ENCODE data around the gene NLRP9.

The NLRP9 gene

GRCh38 chr19:55697698-55698097 lies 40.5 kb downstream of the NLRP9 start:
- H3K9me2 ChIP-seq (replicated peaks; ENCODE audit: insufficient read depth, low read length) = no peaks in the 10 kb centered on the region
- no peak for TF ChIP-seq CTCF (IDR thresholded peaks at IDR 0.05; ENCODE audit: insufficient read depth, low read length, poor library complexity, severe bottlenecking)
- no peak for TF ChIP-seq EZH2phosphoT487 (conservative IDR thresholded peaks at IDR 0.05; ENCODE audit: low read length)
- no peak overlapping the region for H2AFZ ChIP-seq (ENCODE audit: low read depth, low read length, severe bottlenecking)
- H3K4me2 ChIP-seq (ENCODE audit: low read depth, low read length, poor library complexity, severe bottlenecking) = no peak overlapping the region
- no peaks in the 10 kb centered on the region for H4K20me1 ChIP-seq (ENCODE audit: low read depth, low read length)
- H3K36me3 ChIP-seq (ENCODE audit: low read length) = no peaks in the 10 kb centered on the region
- H3K9ac ChIP-seq (ENCODE audit: low read length) = no peak overlapping the region
- no peaks in the 10 kb centered on the region for H3F3A ChIP-seq (ENCODE audit: insufficient read depth)
- H3K27me3 ChIP-seq (ENCODE audit: low read length) = no peaks in the 10 kb centered on the region
- no peak overlapping the region for H3K4me3 ChIP-seq (ENCODE audit: insufficient read depth, low read length, poor library complexity, severe bottlenecking)
- H3K9me3 ChIP-seq (ENCODE audit: insufficient read depth, low read length) = no peaks in the 10 kb centered on the region
- H3K79me2 ChIP-seq (ENCODE audit: insufficient read depth, low read length) = no peaks in the 10 kb centered on the region
- no peak overlapping the region for H3K27ac ChIP-seq (ENCODE audit: low read depth, low read length)

- H3F3A ChIP-seq (ENCODE audit: insufficient read depth) = no peaks in the 10 kb centered on the region
- TF ChIP-seq EZH2phosphoT487 (conservative IDR thresholded peaks at IDR 0.05; ENCODE audit: low read length) (no peak), CTCF (IDR thresholded peaks at IDR 0.05; ENCODE audit: insufficient read depth, low read length, poor library complexity, severe bottlenecking) (no peak)
- H2AFZ ChIP-seq (ENCODE audit: low read depth, low read length, severe bottlenecking) = no peak overlapping the region
- no peak overlapping the region for H3K9ac ChIP-seq (ENCODE audit: low read length)
- H3K79me2 ChIP-seq (ENCODE audit: insufficient read depth, low read length) = no peaks in the 10 kb centered on the region
- no peaks in the 10 kb centered on the region for H3K36me3 ChIP-seq (ENCODE audit: low read length)
- H3K9me2 ChIP-seq (replicated peaks; ENCODE audit: insufficient read depth, low read length) = no peaks in the 10 kb centered on the region
- H3K4me2 ChIP-seq (ENCODE audit: low read depth, low read length, poor library complexity, severe bottlenecking) = no peak overlapping the region
- H4K20me1 ChIP-seq (ENCODE audit: low read depth, low read length) = no peaks in the 10 kb centered on the region
- no peak overlapping the region for H3K27ac ChIP-seq (ENCODE audit: low read depth, low read length)
- no peaks in the 10 kb centered on the region for H3K27me3 ChIP-seq (ENCODE audit: low read length)
- H3K9me3 ChIP-seq (ENCODE audit: insufficient read depth, low read length) = no peaks in the 10 kb centered on the region
- no peak overlapping the region for H3K4me3 ChIP-seq (ENCODE audit: insufficient read depth, low read length, poor library complexity, severe bottlenecking)
These were observed 41.1 kb downstream of the NLRP9 start for GRCh38 chr19:55697069-55697440.

GRCh38 chr19:55696301-55697068 lies 41.7 kb downstream of the NLRP9 start:
- Histone ChIP-seq H3K27ac (ENCODE audit: low read depth, low read length) (no peak overlapping the region), H2AFZ (ENCODE audit: low read depth, low read length, severe bottlenecking) (no peak overlapping the region), H3K9ac (ENCODE audit: low read length) (no peak overlapping the region), H4K20me1 (ENCODE audit: low read depth, low read length) (no peaks in the 10 kb centered on the region), H3K9me2 (replicated peaks; ENCODE audit: insufficient read depth, low read length) (no peaks in the 10 kb centered on the region), H3F3A (ENCODE audit: insufficient read depth) (no peaks in the 10 kb centered on the region), H3K27me3 (ENCODE audit: low read length) (no peaks in the 10 kb centered on the region), H3K9me3 (ENCODE audit: insufficient read depth, low read length) (no peaks in the 10 kb centered on the region), H3K79me2 (ENCODE audit: insufficient read depth, low read length) (no peaks in the 10 kb centered on the region), H3K4me3 (ENCODE audit: insufficient read depth, low read length, poor library complexity, severe bottlenecking) (no peak overlapping the region), H3K4me2 (ENCODE audit: low read depth, low read length, poor library complexity, severe bottlenecking) (no peak overlapping the region), H3K36me3 (ENCODE audit: low read length) (no peaks in the 10 kb centered on the region)
- no peak for TF ChIP-seq CTCF (IDR thresholded peaks at IDR 0.05; ENCODE audit: insufficient read depth, low read length, poor library complexity, severe bottlenecking)
- no peak for TF ChIP-seq EZH2phosphoT487 (conservative IDR thresholded peaks at IDR 0.05; ENCODE audit: low read length)
